Measurements from ENCODE around the gene PAPSS1.

DNA sequence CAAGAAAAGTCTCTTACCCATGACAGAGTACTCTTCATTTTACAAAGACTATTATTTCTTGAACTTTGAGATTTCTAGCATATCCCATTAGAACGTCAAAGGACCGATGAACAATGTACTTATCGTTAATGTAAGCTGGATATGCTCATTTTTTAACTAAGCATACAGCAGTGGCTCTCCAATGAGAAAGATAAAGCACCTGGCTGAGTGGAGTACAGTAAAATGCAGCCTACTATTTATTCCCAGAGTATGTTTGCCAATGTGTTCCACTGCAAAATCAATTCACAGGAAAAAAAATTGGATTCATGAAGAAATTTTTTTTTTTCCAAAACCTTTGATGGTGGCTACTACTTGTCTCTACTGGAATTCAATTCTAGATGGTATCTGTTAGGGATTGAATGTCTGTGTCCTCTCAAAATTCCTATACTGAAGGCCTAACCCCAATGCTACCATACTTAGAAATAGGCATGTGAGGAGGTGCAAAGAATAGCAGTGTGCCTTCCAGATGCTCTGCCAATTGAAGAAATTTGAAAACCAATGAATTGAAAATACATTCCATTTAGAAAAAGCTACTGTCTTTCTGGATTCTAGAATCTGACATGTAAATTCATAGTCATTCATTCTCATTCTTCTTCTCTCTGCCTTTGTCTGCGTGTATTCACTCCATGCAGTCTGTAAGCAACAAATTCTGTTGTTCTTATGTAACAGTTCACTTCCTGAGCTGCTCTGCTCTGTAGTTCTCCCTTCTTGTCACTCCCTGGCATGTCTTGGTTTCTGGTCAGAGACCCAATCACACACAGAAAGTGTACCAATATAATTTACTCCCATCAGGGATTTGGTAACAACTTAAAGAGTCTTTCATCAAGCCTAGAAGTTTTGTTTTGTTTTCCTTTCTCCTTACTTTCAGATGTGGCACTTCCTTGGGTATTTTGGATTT lies 61.4 kb downstream of the PAPSS1 start:
- TF ChIP-seq EZH2 (IDR thresholded peaks at IDR 0.05; ENCODE audit: borderline replicate concordance, low read depth, low read length, severe bottlenecking) (no peak), CTCF (IDR thresholded peaks at IDR 0.05; ENCODE audit: extremely low read depth in 1 of 2, insufficient read depth in 1 of 2, low read depth in 1 of 2, low read length in 2 of 2) (no peak), MAX (IDR thresholded peaks at IDR 0.05; ENCODE audit: insufficient read depth, insufficient read length) (no peak), GATA2 (IDR thresholded peaks at IDR 0.05; ENCODE audit: insufficient read depth, insufficient read length, low read depth, low read length) (no peak), POLR2AphosphoS5 (IDR thresholded peaks at IDR 0.05; ENCODE audit: insufficient read depth, low read depth, low read length) (no peak)
